GM18873 (cell line): ENCODE results near the gene ZNF524.

ENCODE experiments used
- ATAC-seq: cut with Tn5 transposase; IDR thresholded peaks from one replicate; pipeline ENCODE4 v1.9.1; 2021; ENCODE audit warnings: mild to moderate bottlenecking, moderate library complexity, moderate number of reproducible peaks; ENCODE audit not compliant: unreplicated experiment, low FRiP score

ZNF524 gene

GRCh38 chr19:55640577-55641425 lies 40.7 kb downstream of the ZNF524 start, which contains the start of gene ZNF580:
Gene ZNF580 (plus strand): TSS chr19:55641002. CDS start chr19:55642509, 1,507 bp downstream.
- ATAC-seq = no peak

GRCh38 chr19:55641426-55642152 lies 41.5 kb downstream of the ZNF524 start:
- ATAC-seq = no peak

- no peak for ATAC-seq
Measured at GRCh38 chr19:55642153-55643002, 42.3 kb downstream of the ZNF524 start.

- no peak for ATAC-seq
Measured at GRCh38 chr19:55643003-55643886, 43.2 kb downstream of the ZNF524 start, which contains the start of gene ZNF581. Gene ZNF581 (plus strand): TSS chr19:55643649. CDS start chr19:55644572, 923 bp downstream.

DNA sequence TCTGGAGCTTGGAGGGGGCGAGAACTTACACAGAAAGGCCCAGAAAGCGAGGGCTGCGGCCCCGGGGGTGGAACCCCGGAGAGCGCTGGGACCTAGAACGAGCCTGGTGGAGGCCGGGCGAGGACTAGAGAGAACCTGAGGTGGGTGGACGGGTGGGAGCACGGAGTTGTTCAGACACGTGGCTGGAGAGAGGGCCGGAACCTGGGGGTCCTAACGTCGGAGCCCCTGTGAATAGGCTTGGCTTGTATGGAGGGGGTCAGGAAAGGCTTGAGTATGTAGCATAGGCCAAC lies 43.7 kb downstream of the ZNF524 start:
- no peak for ATAC-seq

GRCh38 chr19:55644191-55644833 lies 44.2 kb downstream of the ZNF524 start:
- no peak for ATAC-seq

DNA sequence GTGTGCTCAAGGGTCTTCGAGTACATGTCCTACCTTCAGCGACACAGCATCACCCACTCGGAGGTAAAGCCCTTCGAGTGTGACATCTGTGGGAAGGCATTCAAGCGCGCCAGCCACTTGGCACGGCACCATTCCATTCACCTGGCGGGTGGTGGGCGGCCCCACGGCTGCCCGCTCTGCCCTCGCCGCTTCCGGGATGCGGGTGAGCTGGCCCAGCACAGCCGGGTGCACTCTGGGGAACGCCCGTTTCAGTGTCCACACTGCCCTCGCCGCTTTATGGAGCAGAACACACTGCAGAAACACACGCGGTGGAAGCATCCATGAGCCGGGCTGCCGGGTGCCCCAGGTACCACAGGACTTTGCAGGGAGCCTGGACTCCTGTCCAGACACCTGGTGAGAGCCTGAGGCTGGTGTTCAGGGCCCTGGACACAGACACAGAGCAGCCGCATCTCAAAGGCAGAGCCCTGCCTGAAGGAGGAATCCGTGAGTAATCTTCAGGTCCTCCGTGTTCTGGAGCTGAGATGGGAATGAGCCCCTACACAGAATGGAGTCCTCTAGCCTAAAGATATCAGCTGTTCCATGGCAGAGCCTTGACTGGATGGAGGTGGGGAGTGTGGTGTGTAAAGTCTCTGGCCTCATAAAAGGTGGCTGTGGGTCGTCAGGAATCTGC lies 44.9 kb downstream of the ZNF524 start:
- no peak for ATAC-seq

DNA sequence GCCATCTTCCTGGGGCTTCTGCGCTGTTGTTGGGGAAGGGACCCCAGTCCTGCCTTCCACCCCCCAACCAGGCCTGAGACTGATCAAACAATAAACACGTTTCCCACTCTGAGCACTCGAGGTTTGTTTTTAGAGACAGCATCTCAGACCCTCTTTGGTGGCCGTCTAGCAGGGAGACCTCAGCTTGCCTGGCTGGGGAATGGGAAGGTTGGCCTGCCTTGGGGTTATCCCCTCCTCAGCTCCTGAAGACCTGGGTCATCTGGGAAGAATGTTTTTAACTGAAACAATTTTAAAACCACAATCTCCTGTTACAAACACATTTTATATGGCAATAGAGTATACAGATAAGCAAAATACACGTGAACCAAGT lies 45.4 kb downstream of the ZNF524 start:
- ATAC-seq = no peak

GRCh38 chr19:55646889-55647731 lies 47.0 kb downstream of the ZNF524 start:
- ATAC-seq = no peak

DNA sequence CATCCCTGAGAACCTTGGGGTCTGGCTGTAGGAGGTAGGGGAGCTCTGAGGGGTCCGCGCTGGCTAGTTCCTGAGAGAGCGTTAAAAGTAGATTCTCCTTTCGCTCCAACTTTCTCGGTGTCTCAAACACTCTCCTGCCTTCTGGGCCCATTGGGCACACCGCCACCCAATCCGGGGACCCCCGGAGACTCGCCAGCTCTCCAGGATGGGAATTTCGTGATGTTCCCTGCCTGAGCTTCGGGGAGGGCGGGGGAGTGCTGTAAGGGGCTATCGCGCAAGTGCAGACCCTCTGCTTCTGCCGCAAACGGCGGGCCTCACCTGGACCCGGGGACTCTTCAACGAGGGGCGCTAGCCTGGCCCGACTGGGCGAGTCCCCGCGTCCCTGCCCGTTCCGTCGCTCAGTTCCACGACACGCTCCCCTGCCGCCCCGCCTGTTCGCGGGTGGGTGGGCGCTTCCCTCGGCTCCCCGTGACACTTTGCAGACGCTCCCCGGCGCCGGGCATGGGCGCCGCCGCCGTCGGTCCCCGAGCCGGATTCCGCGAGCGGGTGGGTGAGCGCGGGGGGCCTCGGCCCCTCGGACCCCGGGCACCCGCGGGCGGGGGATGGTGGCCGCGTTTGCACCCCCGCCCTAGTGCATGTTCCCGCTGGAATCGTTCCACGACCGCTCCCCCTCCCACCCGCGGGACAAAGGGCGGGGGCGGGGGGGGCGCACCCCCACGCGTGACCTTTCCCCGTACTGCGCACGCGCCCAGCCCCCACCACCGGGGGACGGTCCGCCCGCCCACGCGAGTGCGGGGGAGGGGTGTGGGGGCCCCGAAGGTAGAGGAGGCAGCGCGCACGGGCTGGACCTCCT lies 47.9 kb downstream of the ZNF524 start, which contains the start of gene CCDC106:
TSS of gene CCDC106 (plus strand) at position 481 of the 853 bp plus-strand sequence. CDS start 835 bp downstream, outside the sequence.
- no peak for ATAC-seq

DNA sequence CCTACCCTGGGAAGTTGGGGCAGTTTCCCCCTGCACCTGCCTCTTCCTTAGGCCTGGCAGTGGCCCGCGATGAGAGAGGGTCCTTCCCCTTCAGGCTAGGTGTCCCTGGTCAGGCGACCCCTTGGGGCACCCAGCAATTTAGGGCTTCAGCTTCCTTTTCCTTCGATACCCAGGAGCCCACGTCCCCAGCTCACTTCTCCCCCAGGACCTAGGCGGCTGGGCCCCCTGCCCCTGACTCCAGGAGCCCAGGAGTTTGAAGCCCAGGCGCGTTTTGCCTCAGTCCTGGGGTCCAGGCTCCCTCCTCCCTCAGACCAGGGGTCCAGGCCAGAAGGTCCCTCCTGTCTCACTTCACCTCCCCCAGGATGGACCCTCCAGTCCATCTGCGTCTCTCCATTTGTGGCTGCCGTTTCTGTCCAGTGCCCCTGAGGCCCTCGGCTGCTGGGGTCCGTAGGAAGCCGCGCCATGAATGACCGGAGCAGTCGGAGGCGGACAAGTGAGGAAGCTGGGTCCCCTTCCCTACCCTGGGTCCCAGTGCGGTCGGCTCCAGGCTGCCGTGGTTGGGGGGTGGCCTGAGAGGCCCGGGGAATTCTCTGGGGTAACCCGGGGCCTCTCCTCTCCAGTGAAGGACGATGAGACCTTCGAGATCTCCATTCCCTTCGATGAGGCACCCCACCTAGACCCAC lies 48.6 kb downstream of the ZNF524 start:
- ATAC-seq = no peak

DNA sequence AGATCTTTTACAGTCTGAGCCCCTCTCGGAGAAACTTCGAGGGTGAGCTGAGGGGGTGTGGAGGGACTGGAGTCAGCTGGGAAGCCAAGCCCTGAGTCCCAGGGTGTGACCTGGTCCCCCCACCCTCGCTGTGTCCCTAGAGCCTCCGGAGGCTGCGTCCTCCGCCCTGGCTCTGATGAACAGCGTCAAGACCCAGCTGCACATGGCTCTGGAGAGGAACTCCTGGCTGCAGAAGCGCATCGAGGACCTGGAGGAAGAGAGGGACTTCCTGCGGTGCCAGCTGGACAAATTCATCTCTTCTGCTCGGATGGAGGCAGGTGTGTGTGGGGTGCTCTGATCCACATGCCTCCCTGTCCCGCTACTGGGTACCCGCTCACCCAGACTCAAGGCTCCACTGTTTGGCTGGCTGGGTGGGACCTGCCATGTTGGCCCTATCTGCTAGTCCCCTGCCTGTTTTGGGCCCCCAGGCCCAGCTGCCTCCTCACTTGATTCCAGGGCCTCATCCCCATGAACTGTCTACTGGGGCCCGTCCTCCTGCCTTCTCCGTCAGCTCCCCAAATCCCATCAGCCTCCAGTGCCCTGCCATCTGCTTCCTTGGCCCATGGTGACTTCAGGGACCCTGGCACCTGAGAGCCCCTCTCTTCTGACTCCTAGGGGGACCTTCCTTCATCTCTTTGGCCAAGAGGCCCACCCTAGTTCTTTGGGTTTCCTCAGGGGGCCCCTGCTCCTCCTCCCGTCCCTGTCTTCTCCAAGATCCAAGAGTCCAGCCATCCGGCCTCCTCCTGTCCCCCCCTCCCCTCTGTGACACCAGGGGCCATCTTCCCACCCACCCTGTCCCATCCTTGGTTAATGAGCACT lies 49.4 kb downstream of the ZNF524 start:
- no peak for ATAC-seq

- ATAC-seq = no peak
Measured at GRCh38 chr19:55650126-55650557, 50.1 kb downstream of the ZNF524 start.

DNA sequence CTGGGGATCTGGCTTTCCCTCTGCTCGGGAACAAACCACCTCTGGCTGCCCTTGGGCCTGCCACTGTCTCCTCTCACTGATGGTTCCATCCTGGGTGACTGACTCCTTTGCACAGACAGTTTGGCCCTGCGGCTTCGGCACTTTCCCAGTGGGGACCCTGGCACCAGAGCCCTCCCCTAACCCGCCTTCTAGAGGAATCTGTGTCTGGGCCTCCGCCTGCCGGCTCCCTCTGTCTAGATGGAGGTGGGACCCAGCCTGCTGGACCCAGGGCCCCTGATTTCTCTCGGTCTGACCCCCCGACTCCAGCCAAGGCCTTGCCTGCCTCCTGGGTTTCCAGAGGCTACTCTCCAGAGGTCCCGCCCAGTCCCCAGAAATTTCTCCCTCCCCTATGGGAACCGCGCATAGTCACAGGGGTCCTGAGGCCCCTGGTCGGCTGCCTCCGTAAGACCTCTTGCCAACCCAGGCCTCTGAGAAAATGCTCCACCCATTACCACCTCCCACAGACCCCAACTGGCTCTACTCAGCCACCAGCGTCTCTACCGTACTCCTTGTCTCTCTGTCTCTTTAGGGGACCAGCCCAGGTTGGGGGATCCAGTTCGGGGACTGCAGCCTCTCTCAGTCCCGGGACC lies 50.6 kb downstream of the ZNF524 start:
- no peak for ATAC-seq

GRCh38 chr19:55651236-55651635 lies 51.1 kb downstream of the ZNF524 start:
- ATAC-seq = no peak
